ENCODE data around the gene LRMDA.

LRMDA gene

DNA sequence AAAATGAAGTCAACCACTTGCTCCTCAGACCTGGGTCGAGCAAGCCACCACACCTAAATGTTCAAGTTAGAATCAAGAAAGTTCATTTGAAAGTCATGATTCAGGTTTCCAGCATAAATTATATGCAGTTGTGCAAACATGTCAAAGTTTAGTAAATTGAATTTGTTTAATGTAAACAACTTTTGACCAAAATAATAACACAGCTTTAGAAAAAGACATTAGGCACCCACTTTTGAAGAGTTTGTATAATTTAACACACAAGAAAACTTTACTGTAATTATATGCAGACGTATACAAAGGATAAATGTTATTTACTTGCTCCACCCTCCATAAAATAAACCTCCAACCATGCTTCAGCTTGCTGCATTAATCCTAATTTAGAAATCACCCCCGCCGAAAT, 680.0 kb downstream of the LRMDA start:
- Mint-ChIP-seq H3K36me3 (no peaks in the 10 kb centered on the region), H3K4me1 (no peaks in the 10 kb centered on the region), H3K9me3 (peaks cover 4% of the 10 kb centered on the region), H3K4me3 (no peak overlapping the region), H3K27me3 (peaks cover 9% of the 10 kb centered on the region), H3K27ac (no peak overlapping the region)
- no peak for ATAC-seq

- Mint-ChIP-seq H3K27me3 (peaks cover 9% of the 10 kb centered on the region), H3K27ac (no peak overlapping the region), H3K4me3 (no peak overlapping the region), H3K36me3 (no peaks in the 10 kb centered on the region), H3K9me3 (peaks cover 4% of the 10 kb centered on the region), H3K4me1 (no peaks in the 10 kb centered on the region)
- peak; percentile 28 for ATAC-seq
These were observed 680.8 kb downstream of the LRMDA start for GRCh38 chr10:76111986-76112825.

DNA sequence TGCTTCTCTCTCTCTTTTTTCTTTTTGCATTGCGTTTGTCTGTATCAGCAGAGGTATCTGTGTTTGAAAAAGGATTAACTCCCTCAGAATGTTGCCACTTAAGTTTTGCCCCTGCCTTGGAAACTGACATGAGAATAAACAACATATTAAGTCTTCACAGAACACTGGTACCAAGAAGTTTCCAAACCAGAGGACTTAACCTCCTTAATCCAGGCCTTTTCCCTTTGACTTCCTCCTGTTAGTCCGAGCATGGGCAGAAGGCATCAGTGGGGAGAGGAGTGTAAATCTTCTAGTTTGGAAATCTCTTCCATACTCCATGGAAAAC, 681.4 kb downstream of the LRMDA start:
- H3K9me3 Mint-ChIP-seq: peaks cover 4% of the 10 kb centered on the region
- H3K36me3 Mint-ChIP-seq: no peaks in the 10 kb centered on the region
- no peaks in the 10 kb centered on the region for H3K4me1 Mint-ChIP-seq
- H3K4me3 Mint-ChIP-seq: no peak overlapping the region
- no peak for ATAC-seq
- H3K27ac Mint-ChIP-seq: no peak overlapping the region
- peaks cover 9% of the 10 kb centered on the region for H3K27me3 Mint-ChIP-seq

- Mint-ChIP-seq H3K36me3 (no peaks in the 10 kb centered on the region), H3K9me3 (peaks cover 4% of the 10 kb centered on the region), H3K4me1 (no peaks in the 10 kb centered on the region), H3K27ac (no peak overlapping the region), H3K4me3 (no peak overlapping the region), H3K27me3 (peaks cover 9% of the 10 kb centered on the region)
- ATAC-seq: no peak
These were observed 682.5 kb downstream of the LRMDA start for GRCh38 chr10:76113952-76114351.

GRCh38 chr10:76114581-76115001, 683.2 kb downstream of the LRMDA start:
- H3K36me3 Mint-ChIP-seq: no peaks in the 10 kb centered on the region
- peaks cover 9% of the 10 kb centered on the region for H3K27me3 Mint-ChIP-seq
- peaks cover 4% of the 10 kb centered on the region for H3K9me3 Mint-ChIP-seq

DNA sequence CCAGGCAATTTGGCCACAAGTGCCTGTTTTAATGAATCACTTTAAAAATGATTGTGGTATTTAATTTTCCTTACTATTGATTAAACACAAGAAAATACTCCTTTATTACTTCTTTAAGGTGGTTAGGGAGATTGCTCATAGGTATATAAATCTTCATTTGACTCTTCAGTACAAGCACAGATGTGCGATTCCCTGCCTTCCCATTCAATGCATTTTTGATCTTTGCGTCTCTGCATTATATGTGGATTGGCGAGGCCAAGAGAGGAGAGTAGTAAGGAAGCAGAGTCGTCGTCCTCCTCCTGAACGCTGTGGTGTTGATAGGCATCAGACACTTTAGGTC, 683.7 kb downstream of the LRMDA start:
- Mint-ChIP-seq H3K27ac (no peak overlapping the region), H3K36me3 (no peaks in the 10 kb centered on the region), H3K4me1 (no peaks in the 10 kb centered on the region), H3K4me3 (no peak overlapping the region), H3K27me3 (peaks cover 9% of the 10 kb centered on the region), H3K9me3 (peaks cover 4% of the 10 kb centered on the region)
- ATAC-seq: no peak

More at GRCh38 chr10:76114581-76115001, 683.2 kb downstream of the LRMDA start:
- Mint-ChIP-seq H3K4me3 (no peak overlapping the region), H3K27ac (no peak overlapping the region), H3K4me1 (no peaks in the 10 kb centered on the region)
- ATAC-seq: no peak

DNA sequence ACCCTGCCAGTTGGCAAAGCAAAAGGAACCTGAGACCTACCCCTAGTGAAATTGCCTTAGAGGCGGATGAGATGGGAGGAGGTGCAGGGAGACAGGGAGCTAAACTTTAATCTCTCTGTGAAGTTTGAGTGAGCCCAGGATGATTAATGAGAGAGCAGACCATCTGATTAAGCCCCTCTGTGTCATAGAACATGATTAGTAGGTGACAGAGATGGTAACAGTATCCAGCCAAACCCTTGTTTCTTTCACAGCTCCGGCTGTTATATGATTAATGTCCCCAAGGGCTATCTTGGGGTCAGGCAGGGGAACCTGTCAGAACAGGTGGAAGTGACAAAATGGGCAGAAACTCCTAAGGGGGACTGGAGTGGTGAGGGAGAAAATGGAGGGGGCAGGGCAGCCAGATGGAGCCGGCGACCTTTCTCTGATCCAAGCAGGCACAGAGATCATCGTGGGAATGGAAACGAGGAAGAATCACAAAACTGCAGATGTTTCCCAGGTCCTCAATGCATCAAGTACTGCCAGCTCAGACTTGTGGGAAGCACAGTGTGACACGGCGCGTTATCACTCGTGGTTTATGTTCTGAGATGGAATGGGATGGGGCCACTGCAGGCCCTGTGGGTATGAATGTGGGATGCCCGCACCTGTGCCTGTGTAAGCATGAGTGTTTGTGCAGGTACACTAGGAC, 684.2 kb downstream of the LRMDA start:
- H3K36me3 Mint-ChIP-seq: no peaks in the 10 kb centered on the region
- no peaks in the 10 kb centered on the region for H3K4me1 Mint-ChIP-seq
- H3K27ac Mint-ChIP-seq: no peak overlapping the region
- H3K9me3 Mint-ChIP-seq: peaks cover 3% of the 10 kb centered on the region
- ATAC-seq: no peak
- H3K27me3 Mint-ChIP-seq: peaks cover 6% of the 10 kb centered on the region
- H3K4me3 Mint-ChIP-seq: no peak overlapping the region

- no peak for ATAC-seq
- H3K36me3 Mint-ChIP-seq: no peaks in the 10 kb centered on the region
- no peak overlapping the region for H3K27ac Mint-ChIP-seq
- no peaks in the 10 kb centered on the region for H3K4me1 Mint-ChIP-seq
- H3K4me3 Mint-ChIP-seq: no peak overlapping the region
- no peaks in the 10 kb centered on the region for H3K27me3 Mint-ChIP-seq
- H3K9me3 Mint-ChIP-seq: peaks cover 2% of the 10 kb centered on the region
These were observed 685.1 kb downstream of the LRMDA start for GRCh38 chr10:76116523-76116922.

DNA sequence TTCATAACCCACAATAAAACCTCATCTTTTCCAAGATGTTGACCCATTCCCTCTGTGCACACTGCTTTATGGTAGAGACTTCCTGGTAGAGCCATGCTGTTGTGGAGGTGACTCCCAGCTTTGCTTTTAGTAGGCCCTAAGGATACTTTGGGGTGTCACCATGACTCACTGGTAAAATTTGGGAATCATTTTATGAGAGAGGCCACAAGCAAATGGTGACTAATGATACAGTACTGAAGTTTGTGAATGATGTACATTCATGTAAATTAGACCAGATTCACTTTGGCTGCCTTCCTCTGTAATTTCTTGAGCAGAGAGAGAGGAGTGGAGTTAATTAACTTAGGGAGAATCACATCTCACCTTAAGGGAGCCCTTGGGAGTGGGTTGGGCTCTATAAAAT, 686.5 kb downstream of the LRMDA start:
- Mint-ChIP-seq H3K36me3 (no peaks in the 10 kb centered on the region), H3K4me3 (no peak overlapping the region)

DNA sequence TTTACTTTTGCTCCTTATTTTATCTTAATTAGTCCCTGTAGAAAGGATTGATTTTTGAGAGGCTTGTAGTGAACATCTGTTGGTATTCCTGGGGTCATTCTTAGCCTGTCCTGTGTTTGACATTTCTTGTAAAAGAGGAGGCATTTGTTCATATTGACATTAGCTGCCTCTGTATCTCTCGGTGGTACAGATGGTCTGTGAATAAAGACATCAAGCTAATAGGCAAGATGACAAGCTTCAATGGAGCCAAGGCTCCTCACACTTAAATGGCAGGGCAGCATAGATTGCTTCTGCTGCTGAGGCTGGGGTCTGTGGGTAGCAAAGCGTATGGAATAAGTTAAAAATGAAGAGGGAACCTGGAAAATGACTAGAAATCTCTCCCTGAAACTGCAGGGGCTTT, 687.6 kb downstream of the LRMDA start:
- H3K4me1 Mint-ChIP-seq: no peaks in the 10 kb centered on the region
- no peak overlapping the region for H3K4me3 Mint-ChIP-seq
- no peak overlapping the region for H3K27ac Mint-ChIP-seq
- H3K36me3 Mint-ChIP-seq: no peaks in the 10 kb centered on the region
- H3K27me3 Mint-ChIP-seq: no peaks in the 10 kb centered on the region
- no peak for ATAC-seq
- H3K9me3 Mint-ChIP-seq: peaks cover 5% of the 10 kb centered on the region

More for the DNA sequence above, 686.5 kb downstream of the LRMDA start:
- Mint-ChIP-seq H3K9me3 (peaks cover 2% of the 10 kb centered on the region), H3K27me3 (no peaks in the 10 kb centered on the region), H3K27ac (no peak overlapping the region), H3K4me1 (no peaks in the 10 kb centered on the region)
- ATAC-seq: no peak

GRCh38 chr10:76119515-76119914, 688.1 kb downstream of the LRMDA start:
- Mint-ChIP-seq H3K27me3 (no peaks in the 10 kb centered on the region), H3K4me1 (no peaks in the 10 kb centered on the region), H3K27ac (no peak overlapping the region), H3K36me3 (no peaks in the 10 kb centered on the region), H3K9me3 (peaks cover 5% of the 10 kb centered on the region), H3K4me3 (no peak overlapping the region)
- no peak for ATAC-seq

GRCh38 chr10:76122056-76122455, 690.6 kb downstream of the LRMDA start:
- no peak for ATAC-seq
- H3K4me3 Mint-ChIP-seq: no peak overlapping the region
- H3K27me3 Mint-ChIP-seq: no peaks in the 10 kb centered on the region
- H3K9me3 Mint-ChIP-seq: peaks cover 5% of the 10 kb centered on the region
- H3K36me3 Mint-ChIP-seq: no peaks in the 10 kb centered on the region
- no peak overlapping the region for H3K27ac Mint-ChIP-seq
- no peaks in the 10 kb centered on the region for H3K4me1 Mint-ChIP-seq

- H3K27ac Mint-ChIP-seq: no peak overlapping the region
- peaks cover 5% of the 10 kb centered on the region for H3K9me3 Mint-ChIP-seq
- H3K4me1 Mint-ChIP-seq: no peaks in the 10 kb centered on the region
- H3K4me3 Mint-ChIP-seq: no peak overlapping the region
- H3K27me3 Mint-ChIP-seq: no peaks in the 10 kb centered on the region
- ATAC-seq: no peak
- H3K36me3 Mint-ChIP-seq: no peaks in the 10 kb centered on the region
These were observed 692.9 kb downstream of the LRMDA start for GRCh38 chr10:76124280-76124679.

GRCh38 chr10:76125900-76126299, 694.5 kb downstream of the LRMDA start:
- H3K27me3 Mint-ChIP-seq: no peaks in the 10 kb centered on the region
- no peak overlapping the region for H3K27ac Mint-ChIP-seq
- no peak overlapping the region for H3K4me3 Mint-ChIP-seq
- peaks cover 4% of the 10 kb centered on the region for H3K9me3 Mint-ChIP-seq
- H3K36me3 Mint-ChIP-seq: no peaks in the 10 kb centered on the region
- H3K4me1 Mint-ChIP-seq: no peaks in the 10 kb centered on the region
- ATAC-seq: no peak

DNA sequence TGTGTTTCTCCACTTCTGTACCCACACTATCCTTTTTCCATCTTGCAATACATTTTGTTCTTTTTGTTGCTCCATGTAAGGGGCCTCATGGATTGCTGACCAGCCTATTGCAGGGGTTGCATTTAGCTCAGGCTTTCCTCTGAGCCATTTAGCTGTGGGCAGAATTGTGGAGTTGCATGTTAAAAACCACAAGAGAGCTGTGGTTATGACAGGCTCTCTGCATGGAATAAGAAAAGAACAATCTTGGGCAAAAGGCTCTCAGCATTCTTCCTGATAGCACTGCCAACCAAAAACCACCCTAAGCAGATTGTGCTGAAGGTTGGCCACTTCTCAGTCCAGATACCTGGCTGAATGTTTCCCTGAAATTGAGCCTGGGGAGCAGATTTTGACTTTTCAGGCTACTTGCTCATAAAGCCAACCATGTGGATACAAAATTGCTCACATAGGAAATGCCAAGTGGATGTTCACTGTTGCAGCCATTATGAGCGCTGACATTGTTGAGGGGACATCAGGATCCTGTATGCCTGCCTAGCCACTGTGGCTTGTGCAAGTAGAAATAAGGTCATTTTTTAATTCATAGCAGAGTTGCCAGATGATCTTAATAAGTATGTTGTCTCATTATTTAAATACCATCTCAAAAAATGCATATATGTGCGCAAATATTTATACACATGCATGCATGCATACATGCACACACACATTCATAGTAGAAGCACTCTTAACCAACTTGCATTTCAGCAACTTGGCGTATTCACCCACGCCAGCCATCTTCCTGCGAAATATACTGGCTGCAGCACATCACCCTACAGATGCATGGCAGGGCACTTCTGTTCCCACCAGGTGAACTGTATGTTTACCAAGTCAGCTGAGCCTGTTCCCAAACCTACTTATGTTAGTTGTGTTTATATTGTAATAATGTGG, 695.4 kb downstream of the LRMDA start:
- Mint-ChIP-seq H3K4me1 (no peaks in the 10 kb centered on the region), H3K9me3 (peaks cover 3% of the 10 kb centered on the region), H3K27ac (no peak overlapping the region), H3K36me3 (no peaks in the 10 kb centered on the region), H3K4me3 (no peak overlapping the region), H3K27me3 (no peaks in the 10 kb centered on the region)
- no peak for ATAC-seq

All from stimulated activated memory B cell treated with anti-CD40 and anti-IgM and Interleukin-4, amounts not matched to agents 10 μg/mL and 1 μg/mL and 100 μg/mL, for 72 hours (primary cell).